Esophagus muscularis mucosa (tissue), 4 donors: ENCODE data around the gene RBM19.

Experiments
- CTCF ChIP-seq, 3 experiments: fragments of 200-600 bp in 2 of 3; fragments of 450-650 bp in 1 of 3; sonication (generic) in 2 of 3; IDR thresholded peaks; one replicate each; pipeline ENCODE4 v1.5.1; 2017 to 2019; ENCODE audit warnings: antibody characterized with exemption in 3 of 3, mild to moderate bottlenecking in 2 of 3, moderate library complexity in 1 of 3
- EP300 ChIP-seq: sonication (generic); formaldehyde crosslinking; IDR thresholded peaks from one replicate; pipeline ENCODE4 v1.6.1; 2017; ENCODE audit warnings: antibody characterized with exemption
- POLR2AphosphoS5 ChIP-seq, 2 donors: sonication (generic); formaldehyde crosslinking; IDR thresholded peaks; one replicate each; pipeline ENCODE4 v1.6.1; 2017; ENCODE audit warnings: antibody characterized with exemption in 2 of 2

GRCh38 chr12:113994051-113994450, 27.9 kb upstream of the RBM19 start:
- TF ChIP-seq CTCF (IDR thresholded peaks at IDR 0.05) (no peak), POLR2AphosphoS5 (IDR thresholded peaks at IDR 0.05) (no peak), EP300 (no peak)
